Keratinocyte (primary cell): ENCODE measurements around the gene ZBTB20.

Source experiments
- EZH2 ChIP-seq: IDR thresholded peaks from one replicate; pipeline ENCODE4 v1.6.1; 2012; ENCODE audit warnings: inconsistent platforms, mild to moderate bottlenecking, low read length, moderate library complexity
- TF ChIP-seq, protein P1 (sequence below), 3 experiments: IDR thresholded peaks in 1 of 3; conservative IDR thresholded peaks in 1 of 3; optimal IDR thresholded peaks in 1 of 3; 2 replicates in 2 of 3; 3 replicates in 1 of 3; pipeline versions ENCODE3 to v1.5.1; 2011; ENCODE audit warnings: low read length in 3 of 3, mild to moderate bottlenecking in 3 of 3, moderate library complexity in 2 of 3, control low read depth in 1 of 3, inconsistent platforms in 1 of 3; ENCODE audit not compliant: insufficient read depth in 2 of 3; ENCODE audit errors: extremely low read depth in 1 of 3

GRCh38 chr3:114439284-114439683, 707.8 kb downstream of the ZBTB20 start:
- TF ChIP-seq, protein P1, sequence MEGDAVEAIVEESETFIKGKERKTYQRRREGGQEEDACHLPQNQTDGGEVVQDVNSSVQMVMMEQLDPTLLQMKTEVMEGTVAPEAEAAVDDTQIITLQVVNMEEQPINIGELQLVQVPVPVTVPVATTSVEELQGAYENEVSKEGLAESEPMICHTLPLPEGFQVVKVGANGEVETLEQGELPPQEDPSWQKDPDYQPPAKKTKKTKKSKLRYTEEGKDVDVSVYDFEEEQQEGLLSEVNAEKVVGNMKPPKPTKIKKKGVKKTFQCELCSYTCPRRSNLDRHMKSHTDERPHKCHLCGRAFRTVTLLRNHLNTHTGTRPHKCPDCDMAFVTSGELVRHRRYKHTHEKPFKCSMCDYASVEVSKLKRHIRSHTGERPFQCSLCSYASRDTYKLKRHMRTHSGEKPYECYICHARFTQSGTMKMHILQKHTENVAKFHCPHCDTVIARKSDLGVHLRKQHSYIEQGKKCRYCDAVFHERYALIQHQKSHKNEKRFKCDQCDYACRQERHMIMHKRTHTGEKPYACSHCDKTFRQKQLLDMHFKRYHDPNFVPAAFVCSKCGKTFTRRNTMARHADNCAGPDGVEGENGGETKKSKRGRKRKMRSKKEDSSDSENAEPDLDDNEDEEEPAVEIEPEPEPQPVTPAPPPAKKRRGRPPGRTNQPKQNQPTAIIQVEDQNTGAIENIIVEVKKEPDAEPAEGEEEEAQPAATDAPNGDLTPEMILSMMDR (optimal IDR thresholded peaks at IDR 0.05 in 1 of 3, IDR thresholded peaks at IDR 0.05 in 1 of 3, conservative IDR thresholded peaks at IDR 0.05 in 1 of 3; ENCODE audit: extremely low read depth in 1 of 3, insufficient read depth in 2 of 3, low read length in 3 of 3): no peak
- TF ChIP-seq EZH2: no peak
